H7 (cell line): ENCODE results near the gene CYP19A1. TPM values are rescaled to one million over a fixed set of nuclear protein-coding genes. Genes with fewer than 3 reads are reported as not detected.

ENCODE experiments used
- total RNA-seq: library from RNA; depleted of rRNA; stranded (reverse); fragments of >200 nt; shearing (Covaris generic); gene quantifications from 2 replicates; pipeline ENCODE4 v1.2.3, GENCODE V29; 2014; rRNA removed

The CYP19A1 gene
- total RNA-seq, 1 experiment from 2014 or later, result not detected

Other genes with a start within 250 kb of the CYP19A1 start
- 0.28 and 0.41 TPM in 2 replicates for gene TNFAIP8L3, start 243.7 kb downstream of the CYP19A1 start, total RNA-seq
- gene GLDN, start 3.1 kb upstream of the CYP19A1 start, total RNA-seq, result 0.35 and 0.67 TPM in 2 replicates